ENCODE data around the gene CLASP1.

The CLASP1 gene

GRCh38 chr2:121576263-121576662, 73.0 kb downstream of the CLASP1 start:
- peaks cover 0 to 3% (median 0%) of the 10 kb centered on the region in 4 experiments for H3K4me1 ChIP-seq (ENCODE audit: control extremely low read depth in 1 of 4, control insufficient read depth in 4 of 4, insufficient read depth in 4 of 4, low read length in 3 of 4)
- DNase-seq, result no peak
- H3K36me3 ChIP-seq (ENCODE audit: control insufficient read depth in 4 of 4, insufficient read depth in 4 of 4, low read length in 3 of 4), result peaks cover 0 to 2% (median 0%) of the 10 kb centered on the region in 4 experiments
- WGBS (ENCODE audit: insufficient coverage), result 40% methylated on average over 1 of the region's 1 CpG
- ChIA-PET CTCF (no interaction called here), POLR2A (interaction anchor here (0.6 kb wide), 1 partner anchor 67 kb away, joined by 3 read pairs; no protein-coding TSS in a partner anchor)
- H3K27me3 ChIP-seq (replicated peaks in 2 of 5; ENCODE audit: control insufficient read depth in 4 of 5, insufficient read depth in 5 of 5, low read length in 4 of 5), result no peaks in the 10 kb centered on the region
- H3K4me3 ChIP-seq (ENCODE audit: control insufficient read depth in 1 of 7, extremely low read depth in 1 of 7, insufficient read depth in 4 of 7, low read depth in 2 of 7, low read length in 6 of 7), result no peak overlapping the region
- no peaks in the 10 kb centered on the region for H3K9me3 ChIP-seq (ENCODE audit: control extremely low read depth in 1 of 5, control insufficient read depth in 4 of 5, insufficient read depth in 2 of 5, low read depth in 1 of 5, low read length in 4 of 5)
- no peak overlapping the region for H3K27ac ChIP-seq (ENCODE audit: insufficient read depth in 1 of 2, low read depth in 1 of 2, low read length in 2 of 2, poor library complexity in 1 of 2, severe bottlenecking in 2 of 2)

- CTCF ChIA-PET, result interaction anchor here (0.7 to 1.4 kb wide), 3 partner anchors 16 to 41 kb away, joined by 3 read pairs; no protein-coding TSS in a partner anchor
- peaks cover 0 to 3% (median 0%) of the 10 kb centered on the region in 4 experiments for H3K4me1 ChIP-seq (ENCODE audit: control extremely low read depth in 1 of 4, control insufficient read depth in 4 of 4, insufficient read depth in 4 of 4, low read length in 3 of 4)
- POLR2A ChIA-PET, result interaction anchor here (0.6 kb wide), 1 partner anchor 67 kb away, joined by 3 read pairs; no protein-coding TSS in a partner anchor
Observed at GRCh38 chr2:121575800-121576199, 73.5 kb downstream of the CLASP1 start.

GRCh38 chr2:121570667-121571055, 78.6 kb downstream of the CLASP1 start:
- Histone ChIP-seq H3K27me3 (replicated peaks in 2 of 5; ENCODE audit: control insufficient read depth in 4 of 5, insufficient read depth in 5 of 5, low read length in 4 of 5) (no peaks in the 10 kb centered on the region), H3K4me3 (ENCODE audit: control insufficient read depth in 1 of 7, extremely low read depth in 1 of 7, insufficient read depth in 4 of 7, low read depth in 2 of 7, low read length in 6 of 7) (no peak overlapping the region), H3K36me3 (ENCODE audit: control insufficient read depth in 4 of 4, insufficient read depth in 4 of 4, low read length in 3 of 4) (peaks cover 0 to 7% (median 4%) of the 10 kb centered on the region in 4 experiments), H3K4me1 (ENCODE audit: control extremely low read depth in 1 of 4, control insufficient read depth in 4 of 4, insufficient read depth in 4 of 4, low read length in 3 of 4) (no peaks in the 10 kb centered on the region), H3K27ac (ENCODE audit: insufficient read depth in 1 of 2, low read depth in 1 of 2, low read length in 2 of 2, poor library complexity in 1 of 2, severe bottlenecking in 2 of 2) (no peak overlapping the region), H3K9me3 (ENCODE audit: control extremely low read depth in 1 of 5, control insufficient read depth in 4 of 5, insufficient read depth in 2 of 5, low read depth in 1 of 5, low read length in 4 of 5) (no peaks in the 10 kb centered on the region)
- POLR2A ChIA-PET, result no interaction called here
- no CpG with 5 or more reads among the region's 2 CpGs for WGBS (ENCODE audit: insufficient coverage)
- CTCF ChIA-PET, result interaction anchor here (1.2 to 1.3 kb wide), 2 partner anchors 8 to 18 kb away, joined by 3 to 4 read pairs; no protein-coding TSS in a partner anchor
- DNase-seq, result no peak

More at GRCh38 chr2:121575800-121576199, 73.5 kb downstream of the CLASP1 start:
- DNase-seq, result no peak
- WGBS (ENCODE audit: insufficient coverage), result no CpG with 5 or more reads among the region's 3 CpGs
- Histone ChIP-seq H3K36me3 (ENCODE audit: control insufficient read depth in 4 of 4, insufficient read depth in 4 of 4, low read length in 3 of 4) (peaks cover 0 to 2% (median 0%) of the 10 kb centered on the region in 4 experiments), H3K4me3 (ENCODE audit: control insufficient read depth in 1 of 7, extremely low read depth in 1 of 7, insufficient read depth in 4 of 7, low read depth in 2 of 7, low read length in 6 of 7) (no peak overlapping the region), H3K9me3 (ENCODE audit: control extremely low read depth in 1 of 5, control insufficient read depth in 4 of 5, insufficient read depth in 2 of 5, low read depth in 1 of 5, low read length in 4 of 5) (no peaks in the 10 kb centered on the region), H3K27ac (ENCODE audit: insufficient read depth in 1 of 2, low read depth in 1 of 2, low read length in 2 of 2, poor library complexity in 1 of 2, severe bottlenecking in 2 of 2) (no peak overlapping the region), H3K27me3 (replicated peaks in 2 of 5; ENCODE audit: control insufficient read depth in 4 of 5, insufficient read depth in 5 of 5, low read length in 4 of 5) (no peaks in the 10 kb centered on the region)

GRCh38 chr2:121570036-121570666, 79.1 kb downstream of the CLASP1 start:
- no peak overlapping the region for H3K27ac ChIP-seq (ENCODE audit: insufficient read depth in 1 of 2, low read depth in 1 of 2, low read length in 2 of 2, poor library complexity in 1 of 2, severe bottlenecking in 2 of 2)
- no peaks in the 10 kb centered on the region for H3K9me3 ChIP-seq (ENCODE audit: control extremely low read depth in 1 of 5, control insufficient read depth in 4 of 5, insufficient read depth in 2 of 5, low read depth in 1 of 5, low read length in 4 of 5)
- POLR2A ChIA-PET, result no interaction called here
- no peak for DNase-seq
- no peak overlapping the region for H3K4me3 ChIP-seq (ENCODE audit: control insufficient read depth in 1 of 7, extremely low read depth in 1 of 7, insufficient read depth in 4 of 7, low read depth in 2 of 7, low read length in 6 of 7)
- H3K36me3 ChIP-seq (ENCODE audit: control insufficient read depth in 4 of 4, insufficient read depth in 4 of 4, low read length in 3 of 4), result peaks cover 0 to 7% (median 4%) of the 10 kb centered on the region in 4 experiments
- H3K4me1 ChIP-seq (ENCODE audit: control extremely low read depth in 1 of 4, control insufficient read depth in 4 of 4, insufficient read depth in 4 of 4, low read length in 3 of 4), result no peaks in the 10 kb centered on the region
- CTCF ChIA-PET, result interaction anchor here (1.2 to 1.3 kb wide), 2 partner anchors 8 to 18 kb away, joined by 3 to 4 read pairs; no protein-coding TSS in a partner anchor
- H3K27me3 ChIP-seq (replicated peaks in 2 of 5; ENCODE audit: control insufficient read depth in 4 of 5, insufficient read depth in 5 of 5, low read length in 4 of 5), result no peaks in the 10 kb centered on the region
- no CpG with 5 or more reads among the region's 2 CpGs for WGBS (ENCODE audit: insufficient coverage)

- ChIA-PET CTCF (no interaction called here), POLR2A (no interaction called here)
- WGBS (ENCODE audit: insufficient coverage), result 67% methylated on average over 3 of the region's 4 CpGs
- no peak overlapping the region for H3K27ac ChIP-seq (ENCODE audit: insufficient read depth in 1 of 2, low read depth in 1 of 2, low read length in 2 of 2, poor library complexity in 1 of 2, severe bottlenecking in 2 of 2)
- H3K4me3 ChIP-seq (ENCODE audit: control insufficient read depth in 1 of 7, extremely low read depth in 1 of 7, insufficient read depth in 4 of 7, low read depth in 2 of 7, low read length in 6 of 7), result no peak overlapping the region
- H3K36me3 ChIP-seq (ENCODE audit: control insufficient read depth in 4 of 4, insufficient read depth in 4 of 4, low read length in 3 of 4), result peaks cover 0 to 7% (median 4%) of the 10 kb centered on the region in 4 experiments
- no peaks in the 10 kb centered on the region for H3K4me1 ChIP-seq (ENCODE audit: control extremely low read depth in 1 of 4, control insufficient read depth in 4 of 4, insufficient read depth in 4 of 4, low read length in 3 of 4)
- no peak for DNase-seq
- no peaks in the 10 kb centered on the region for H3K27me3 ChIP-seq (replicated peaks in 2 of 5; ENCODE audit: control insufficient read depth in 4 of 5, insufficient read depth in 5 of 5, low read length in 4 of 5)
- peaks cover 0 to 3% (median 0%) of the 10 kb centered on the region in 5 experiments for H3K9me3 ChIP-seq (ENCODE audit: control extremely low read depth in 1 of 5, control insufficient read depth in 4 of 5, insufficient read depth in 2 of 5, low read depth in 1 of 5, low read length in 4 of 5)
Observed at GRCh38 chr2:121567957-121568409, 81.3 kb downstream of the CLASP1 start.

GRCh38 chr2:121567452-121567851, 81.8 kb downstream of the CLASP1 start:
- ChIA-PET POLR2A (no interaction called here), CTCF (interaction anchor here (1.0 to 1.1 kb wide), 2 partner anchors 26 to 30 kb away, joined by 5 read pairs; no protein-coding TSS in a partner anchor)
- no peak overlapping the region for H3K4me3 ChIP-seq (ENCODE audit: control insufficient read depth in 1 of 7, extremely low read depth in 1 of 7, insufficient read depth in 4 of 7, low read depth in 2 of 7, low read length in 6 of 7)
- WGBS (ENCODE audit: insufficient coverage), result 90% methylated on average over 5 of the region's 7 CpGs
- no peaks in the 10 kb centered on the region for H3K27me3 ChIP-seq (replicated peaks in 2 of 5; ENCODE audit: control insufficient read depth in 4 of 5, insufficient read depth in 5 of 5, low read length in 4 of 5)
- H3K9me3 ChIP-seq (ENCODE audit: control extremely low read depth in 1 of 5, control insufficient read depth in 4 of 5, insufficient read depth in 2 of 5, low read depth in 1 of 5, low read length in 4 of 5), result peaks cover 0 to 3% (median 0%) of the 10 kb centered on the region in 5 experiments
- no peaks in the 10 kb centered on the region for H3K4me1 ChIP-seq (ENCODE audit: control extremely low read depth in 1 of 4, control insufficient read depth in 4 of 4, insufficient read depth in 4 of 4, low read length in 3 of 4)
- H3K36me3 ChIP-seq (ENCODE audit: control insufficient read depth in 4 of 4, insufficient read depth in 4 of 4, low read length in 3 of 4), result peaks cover 0 to 7% (median 4%) of the 10 kb centered on the region in 4 experiments
- no peak overlapping the region for H3K27ac ChIP-seq (ENCODE audit: insufficient read depth in 1 of 2, low read depth in 1 of 2, low read length in 2 of 2, poor library complexity in 1 of 2, severe bottlenecking in 2 of 2)
- DNase-seq, result no peak
